ENCODE results near the gene TBL1X.

Gene TBL1X

DNA sequence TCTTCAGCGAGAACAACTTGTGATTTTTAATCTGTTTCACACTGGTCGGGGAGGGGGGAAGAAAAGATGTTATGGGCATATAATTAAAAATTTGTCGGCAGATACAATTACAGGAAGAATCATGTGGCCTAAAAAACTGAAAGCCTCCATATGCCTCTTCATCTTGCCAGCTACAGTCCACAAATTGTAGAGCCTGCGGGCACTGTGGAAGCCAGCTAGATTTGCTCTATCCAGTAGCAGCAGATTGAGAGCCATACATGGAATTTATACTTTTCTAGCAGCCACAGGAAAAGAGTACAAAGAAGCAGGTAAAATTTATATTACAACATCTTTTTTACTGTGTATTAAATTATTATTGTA is 147.3 kb downstream of the TBL1X start:
- TF ChIP-seq SIN3A (IDR thresholded peaks at IDR 0.05; ENCODE audit: borderline replicate concordance, insufficient read depth, low read length) = no peak
- TF ChIP-seq POLR2AphosphoS5 (IDR thresholded peaks at IDR 0.05; ENCODE audit: low read depth, low read length) = no peak
- TF ChIP-seq FOXP2 (optimal IDR thresholded peaks at IDR 0.05; ENCODE audit: borderline replicate concordance, extremely low read depth, extremely low read length, insufficient read depth) = no peak
- TF ChIP-seq, protein P1, sequence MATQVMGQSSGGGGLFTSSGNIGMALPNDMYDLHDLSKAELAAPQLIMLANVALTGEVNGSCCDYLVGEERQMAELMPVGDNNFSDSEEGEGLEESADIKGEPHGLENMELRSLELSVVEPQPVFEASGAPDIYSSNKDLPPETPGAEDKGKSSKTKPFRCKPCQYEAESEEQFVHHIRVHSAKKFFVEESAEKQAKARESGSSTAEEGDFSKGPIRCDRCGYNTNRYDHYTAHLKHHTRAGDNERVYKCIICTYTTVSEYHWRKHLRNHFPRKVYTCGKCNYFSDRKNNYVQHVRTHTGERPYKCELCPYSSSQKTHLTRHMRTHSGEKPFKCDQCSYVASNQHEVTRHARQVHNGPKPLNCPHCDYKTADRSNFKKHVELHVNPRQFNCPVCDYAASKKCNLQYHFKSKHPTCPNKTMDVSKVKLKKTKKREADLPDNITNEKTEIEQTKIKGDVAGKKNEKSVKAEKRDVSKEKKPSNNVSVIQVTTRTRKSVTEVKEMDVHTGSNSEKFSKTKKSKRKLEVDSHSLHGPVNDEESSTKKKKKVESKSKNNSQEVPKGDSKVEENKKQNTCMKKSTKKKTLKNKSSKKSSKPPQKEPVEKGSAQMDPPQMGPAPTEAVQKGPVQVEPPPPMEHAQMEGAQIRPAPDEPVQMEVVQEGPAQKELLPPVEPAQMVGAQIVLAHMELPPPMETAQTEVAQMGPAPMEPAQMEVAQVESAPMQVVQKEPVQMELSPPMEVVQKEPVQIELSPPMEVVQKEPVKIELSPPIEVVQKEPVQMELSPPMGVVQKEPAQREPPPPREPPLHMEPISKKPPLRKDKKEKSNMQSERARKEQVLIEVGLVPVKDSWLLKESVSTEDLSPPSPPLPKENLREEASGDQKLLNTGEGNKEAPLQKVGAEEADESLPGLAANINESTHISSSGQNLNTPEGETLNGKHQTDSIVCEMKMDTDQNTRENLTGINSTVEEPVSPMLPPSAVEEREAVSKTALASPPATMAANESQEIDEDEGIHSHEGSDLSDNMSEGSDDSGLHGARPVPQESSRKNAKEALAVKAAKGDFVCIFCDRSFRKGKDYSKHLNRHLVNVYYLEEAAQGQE (IDR thresholded peaks at IDR 0.05; ENCODE audit: insufficient read depth in 1 of 2, low read depth in 2 of 2, low read length in 2 of 2) = no peak
- TF ChIP-seq TAF1 (IDR thresholded peaks at IDR 0.05; ENCODE audit: borderline replicate concordance, insufficient read depth, low read length) = no peak

DNA sequence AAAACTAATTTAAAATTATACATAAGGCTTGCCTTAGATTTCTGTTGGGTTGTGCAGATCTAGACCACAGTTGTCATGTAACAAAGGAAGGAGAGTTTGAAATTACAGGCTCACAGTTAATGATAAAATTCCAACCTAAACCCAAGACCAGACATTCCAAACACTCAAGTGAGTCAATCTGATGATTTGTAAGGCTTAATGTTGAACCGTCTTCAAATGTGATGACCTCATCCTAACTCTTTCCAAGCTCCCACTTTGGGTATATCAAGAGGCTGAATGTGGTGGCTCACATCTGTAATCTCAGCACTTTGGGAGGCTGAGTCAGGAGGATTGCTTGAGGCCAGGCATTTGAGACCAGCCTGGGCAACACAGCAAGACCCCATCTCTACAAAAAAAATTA is 149.2 kb downstream of the TBL1X start:
- TF ChIP-seq TAF1 (IDR thresholded peaks at IDR 0.05; ENCODE audit: borderline replicate concordance, insufficient read depth, low read length) = no peak
- TF ChIP-seq, protein P1 (IDR thresholded peaks at IDR 0.05; ENCODE audit: insufficient read depth in 1 of 2, low read depth in 2 of 2, low read length in 2 of 2) = no peak
- no peak for TF ChIP-seq POLR2AphosphoS5 (IDR thresholded peaks at IDR 0.05; ENCODE audit: low read depth, low read length)
- TF ChIP-seq SIN3A (IDR thresholded peaks at IDR 0.05; ENCODE audit: borderline replicate concordance, insufficient read depth, low read length) = no peak
- no peak for TF ChIP-seq FOXP2 (optimal IDR thresholded peaks at IDR 0.05; ENCODE audit: borderline replicate concordance, extremely low read depth, extremely low read length, insufficient read depth)

DNA sequence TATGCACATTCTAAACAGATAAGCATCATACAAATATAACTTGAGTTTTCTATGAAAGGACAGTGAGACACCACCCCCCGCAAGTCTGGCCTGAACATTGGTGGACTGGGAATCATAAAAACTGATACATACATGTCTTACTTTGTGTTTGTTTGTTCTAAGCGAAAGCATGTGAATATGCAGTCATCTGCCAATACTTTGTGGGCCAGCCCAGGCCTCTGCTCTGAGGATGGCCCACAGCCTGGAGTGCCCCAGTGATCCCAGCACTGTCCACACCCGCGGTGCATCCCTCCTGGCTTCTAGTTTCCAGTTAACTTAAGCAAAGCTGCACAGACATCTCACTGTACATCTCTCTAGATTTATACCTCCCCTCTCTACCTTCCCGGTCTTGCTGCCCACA is 154.3 kb downstream of the TBL1X start:
- TF ChIP-seq, protein P1 (IDR thresholded peaks at IDR 0.05; ENCODE audit: insufficient read depth in 1 of 2, low read depth in 2 of 2, low read length in 2 of 2) = no peak
- no peak for TF ChIP-seq POLR2AphosphoS5 (IDR thresholded peaks at IDR 0.05; ENCODE audit: low read depth, low read length)
- no peak for TF ChIP-seq SIN3A (IDR thresholded peaks at IDR 0.05; ENCODE audit: borderline replicate concordance, insufficient read depth, low read length)
- TF ChIP-seq FOXP2 (optimal IDR thresholded peaks at IDR 0.05; ENCODE audit: borderline replicate concordance, extremely low read depth, extremely low read length, insufficient read depth) = no peak
- TF ChIP-seq TAF1 (IDR thresholded peaks at IDR 0.05; ENCODE audit: borderline replicate concordance, insufficient read depth, low read length) = no peak

DNA sequence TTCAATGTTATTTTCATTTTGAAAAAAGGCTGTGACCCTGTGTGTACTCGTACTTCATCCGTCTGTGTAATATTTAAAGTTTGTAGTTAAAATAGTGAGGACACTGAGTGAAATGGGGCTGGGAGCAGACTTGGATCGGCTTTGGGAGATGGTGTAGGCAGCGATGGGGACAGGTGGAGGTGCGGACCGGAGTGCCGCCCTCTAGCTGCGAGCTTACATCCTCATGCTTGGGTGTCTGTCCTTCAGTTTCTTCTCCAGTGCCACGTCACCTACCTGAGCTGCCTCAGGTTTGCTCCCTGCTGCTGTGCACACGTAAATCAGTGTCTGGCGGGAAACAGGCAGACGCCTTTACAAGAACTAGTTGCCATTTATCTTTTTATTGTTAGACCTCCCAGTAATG is 154.7 kb downstream of the TBL1X start:
- TF ChIP-seq FOXP2 (optimal IDR thresholded peaks at IDR 0.05; ENCODE audit: borderline replicate concordance, extremely low read depth, extremely low read length, insufficient read depth) (no peak), POLR2AphosphoS5 (IDR thresholded peaks at IDR 0.05; ENCODE audit: low read depth, low read length) (no peak), TAF1 (IDR thresholded peaks at IDR 0.05; ENCODE audit: borderline replicate concordance, insufficient read depth, low read length) (no peak), SIN3A (IDR thresholded peaks at IDR 0.05; ENCODE audit: borderline replicate concordance, insufficient read depth, low read length) (no peak)
- TF ChIP-seq, protein P1 (IDR thresholded peaks at IDR 0.05; ENCODE audit: insufficient read depth in 1 of 2, low read depth in 2 of 2, low read length in 2 of 2) = no peak

DNA sequence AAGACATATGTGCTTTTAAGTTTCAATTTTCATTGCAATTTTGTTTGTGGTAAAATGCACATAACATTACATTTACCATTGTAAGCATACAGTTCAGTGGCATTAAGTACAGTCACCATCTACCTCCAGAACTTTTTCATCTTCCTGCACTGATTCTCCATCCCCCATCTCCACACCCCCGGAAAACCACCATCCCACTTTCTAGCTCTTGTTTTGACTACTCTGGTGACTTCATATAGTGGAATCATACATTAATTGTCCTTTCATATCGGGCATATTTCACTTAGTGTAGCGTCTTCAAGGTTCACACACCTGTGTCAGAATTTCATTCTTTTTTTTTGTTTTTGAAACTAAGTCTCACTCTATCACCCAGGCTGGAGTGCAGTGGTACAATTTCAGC is 157.3 kb downstream of the TBL1X start:
- TF ChIP-seq FOXP2 (optimal IDR thresholded peaks at IDR 0.05; ENCODE audit: borderline replicate concordance, extremely low read depth, extremely low read length, insufficient read depth) (no peak), TAF1 (IDR thresholded peaks at IDR 0.05; ENCODE audit: borderline replicate concordance, insufficient read depth, low read length) (no peak), POLR2AphosphoS5 (IDR thresholded peaks at IDR 0.05; ENCODE audit: low read depth, low read length) (no peak), SIN3A (IDR thresholded peaks at IDR 0.05; ENCODE audit: borderline replicate concordance, insufficient read depth, low read length) (no peak)
- TF ChIP-seq, protein P1 (IDR thresholded peaks at IDR 0.05; ENCODE audit: insufficient read depth in 1 of 2, low read depth in 2 of 2, low read length in 2 of 2) = no peak
